Mucosa of descending colon (tissue), 3 donors: ENCODE measurements around the gene CDR2. TPM values are rescaled to one million over a fixed set of nuclear protein-coding genes. Genes with fewer than 3 reads are reported as not detected.
"Not testable (repeated sequence)": the region's sequence is repeated elsewhere in the genome, so short reads cannot be mapped to it uniquely, and the experiment has no call there.

Experiments
- ATAC-seq: fragments of 200-7000 bp; cut with Tn5 transposase; one replicate; pipeline ENCODE4 v1.9.1; 2020; ENCODE audit warnings: mild to moderate bottlenecking, moderate library complexity
- DNase-seq, 3 donors: peaks; one replicate each; pipeline ENCODE4 v3.0.0-alpha.2; 2020
- H3K36me3 ChIP-seq: fragments of 200-600 bp; one replicate; pipeline ENCODE4 v1.8.0; 2021; ENCODE audit warnings: low read depth, mild to moderate bottlenecking
- H3K4me1 ChIP-seq: fragments of 200-600 bp; one replicate; pipeline ENCODE4 v1.8.0; 2021; ENCODE audit warnings: low read depth, mild to moderate bottlenecking
- H3K4me3 ChIP-seq: fragments of 200-600 bp; one replicate; pipeline ENCODE4 v1.8.0; 2021; ENCODE audit warnings: mild to moderate bottlenecking
- H3K9me3 ChIP-seq: fragments of 200-600 bp; one replicate; pipeline ENCODE4 v1.8.0; 2021; ENCODE audit warnings: mild to moderate bottlenecking
- CTCF ChIP-seq: fragments of 200-600 bp; IDR thresholded peaks from one replicate; pipeline ENCODE4 v1.8.0; 2022; ENCODE audit warnings: antibody characterized with exemption, mild to moderate bottlenecking
- intact Hi-C, 2 donors: fragments of 100-400 bp; cut with DNase I in 1 of 2; cut with micrococcal nuclease in 1 of 2; formaldehyde crosslinking; loops; one replicate each; pipeline versions ENCODE4 v1.11.0 to v1.11.1; 2022; cut with DNase I, micrococcal nuclease
- total RNA-seq, 3 donors: library from RNA; stranded (reverse); fragmentation: NEBNext Ultra II Directional in 2 of 3; extraction: Animal tissue kit (Norgen Biotek cat#: 25700) in 2 of 3; gene quantifications; one replicate each; pipeline versions ENCODE4 v1.2.1 to v1.2.4, GENCODE V29; 2021 to 2023
- donor health status: DM: no; HTN: no; CAD: no; lungs with moderate emphysema.
- donor health status: DM: no; HTN: no; CAD: no.
- donor health status: DM: no; HTN: yes; CAD: no.

The CDR2 gene
- total RNA-seq, 3 donors from 2014 or later = 23.8 to 30.4 (median 26.3) TPM

GRCh38 chr16:22306788-22307187 lies 67.6 kb downstream of the CDR2 start:
- DNase-seq (no peak), ATAC-seq (no peak)
- TF ChIP-seq CTCF = no peak
- Histone ChIP-seq H3K4me3 (no peak overlapping the region), H3K36me3 (peaks cover 7% of the 10 kb centered on the region), H3K4me1 (no peaks in the 10 kb centered on the region), H3K9me3 (no peaks in the 10 kb centered on the region)
- intact Hi-C loops = no loop called here

- DNase-seq = no peak
- ATAC-seq = no peak
- no peaks in the 10 kb centered on the region for H3K4me1 ChIP-seq
- no peak for TF ChIP-seq CTCF
- intact Hi-C loops = no loop called here
- H3K36me3 ChIP-seq = peaks cover 6% of the 10 kb centered on the region
- H3K4me3 ChIP-seq = no peak overlapping the region
- no peaks in the 10 kb centered on the region for H3K9me3 ChIP-seq
Observed at GRCh38 chr16:22304411-22304810, 70.0 kb downstream of the CDR2 start.

GRCh38 chr16:22302776-22303363 lies 71.5 kb downstream of the CDR2 start:
- Histone ChIP-seq H3K4me3 (no peak overlapping the region), H3K9me3 (no peaks in the 10 kb centered on the region), H3K36me3 (no peaks in the 10 kb centered on the region), H3K4me1 (no peaks in the 10 kb centered on the region)
- ATAC-seq (no peak), DNase-seq (no peak)
- TF ChIP-seq CTCF = no peak
- intact Hi-C loops = no loop called here

- H3K4me1 ChIP-seq, intact Hi-C loops, DNase-seq, H3K9me3 ChIP-seq, ATAC-seq, H3K4me3 ChIP-seq, H3K36me3 ChIP-seq: not testable (repeated sequence)
Observed at GRCh38 chr16:22301423-22301822, 73.0 kb downstream of the CDR2 start.

GRCh38 chr16:22300427-22301071 lies 73.9 kb downstream of the CDR2 start:
- H3K4me3 ChIP-seq = no peak overlapping the region
- peak; percentile 22 for ATAC-seq
- TF ChIP-seq CTCF = peak; percentile 37
- peak in 2 of 3 donors; percentile 70 to 77 for DNase-seq
- H3K9me3 ChIP-seq = no peaks in the 10 kb centered on the region
- no peaks in the 10 kb centered on the region for H3K36me3 ChIP-seq
- intact Hi-C loops = no loop called here
- no peaks in the 10 kb centered on the region for H3K4me1 ChIP-seq

- no peaks in the 10 kb centered on the region for H3K36me3 ChIP-seq
- ATAC-seq (no peak), DNase-seq (no peak)
- no peak for TF ChIP-seq CTCF
- no peaks in the 10 kb centered on the region for H3K9me3 ChIP-seq
- no peaks in the 10 kb centered on the region for H3K4me1 ChIP-seq
- H3K4me3 ChIP-seq = no peak overlapping the region
- intact Hi-C loops = loop anchor here (5.0 kb wide), 1 partner anchor 102 kb away; no protein-coding TSS in a partner anchor
Observed at GRCh38 chr16:22299036-22299435, 75.4 kb downstream of the CDR2 start.
